Stimulated activated CD4-positive, alpha-beta T cell treated with anti-CD3 and anti-CD28 coated beads, Interleukin-4, amount 100 ng/mL, for 4 hours (primary cell): ENCODE data around the gene IPO7.
"Not testable (repeated sequence)": the region's sequence is repeated elsewhere in the genome, so short reads cannot be mapped to it uniquely, and the experiment has no call there.

Experiments used
- DNase-seq, 2 experiments: peaks; one replicate each; pipeline ENCODE4 v3.0.0-alpha.2; 2020

Gene IPO7

DNA sequence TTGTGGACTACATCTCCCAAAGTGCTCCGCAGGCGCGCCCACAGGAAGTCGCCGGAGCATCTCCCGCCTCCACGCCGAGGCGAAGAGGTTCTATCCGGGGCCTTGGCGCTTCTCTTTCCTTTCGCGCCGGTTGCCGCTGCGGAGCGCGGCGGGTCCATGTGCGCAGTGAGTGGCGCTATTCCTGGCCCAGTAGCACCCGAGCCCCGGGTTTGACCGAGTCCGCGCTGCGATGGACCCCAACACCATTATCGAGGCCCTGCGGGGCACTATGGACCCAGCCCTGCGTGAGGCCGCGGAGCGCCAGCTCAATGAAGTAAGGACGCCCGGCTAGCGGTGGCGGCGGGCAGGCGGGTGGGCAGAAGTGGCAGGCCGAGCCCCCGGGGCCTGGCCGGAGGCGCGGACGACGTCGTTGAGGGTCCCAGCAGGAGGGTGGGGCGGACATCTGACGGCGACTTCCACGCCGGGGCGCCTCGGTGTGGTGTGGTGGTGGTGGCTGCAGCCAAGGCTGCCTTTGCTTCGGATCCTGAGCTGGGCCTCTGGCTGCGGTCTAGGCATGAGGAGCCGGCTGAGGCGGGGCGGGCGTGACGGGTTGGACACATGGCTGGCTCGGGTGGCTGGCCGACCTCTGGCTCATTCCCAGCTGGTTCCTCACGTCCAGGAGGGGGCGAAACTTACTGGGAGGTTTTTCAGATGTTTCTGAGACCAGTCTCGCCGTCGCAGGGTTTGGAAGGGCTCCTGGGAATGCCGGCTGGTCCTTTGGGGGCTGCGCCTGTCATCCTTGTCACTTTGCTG is at the start of gene IPO7:
Gene IPO7 (plus strand): TSS at position 118 of the 792 bp plus-strand sequence. CDS start 112 bp downstream, at position 230.
- peak; percentile 84 to 90 for DNase-seq

DNA sequence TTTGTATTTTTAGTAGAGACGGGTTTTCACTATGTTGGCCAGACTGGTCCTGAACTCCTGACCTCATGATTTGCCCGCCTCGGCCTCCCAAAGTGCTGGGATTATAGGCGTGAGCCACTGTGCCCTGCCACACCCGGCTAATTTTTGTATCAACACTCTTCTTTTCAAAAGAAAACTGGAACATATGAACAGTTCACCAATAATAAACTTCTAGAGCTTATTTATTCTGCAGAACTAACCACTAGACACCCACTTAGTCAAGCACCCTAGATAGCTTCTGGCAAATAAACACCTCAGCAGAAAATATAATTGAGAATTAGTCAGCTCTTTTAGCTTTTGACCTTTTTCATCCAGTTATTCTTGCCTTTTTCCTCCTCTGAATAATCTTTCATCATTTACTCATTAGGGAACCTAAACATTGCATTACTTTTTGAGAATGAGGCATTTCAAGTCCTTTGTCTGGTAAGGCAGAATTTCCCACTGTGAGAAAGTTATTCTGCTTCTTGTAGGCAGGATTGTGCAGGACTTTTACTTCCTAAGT is 42.7 kb upstream of the IPO7 start:
- no peak for DNase-seq

- no peak for DNase-seq
These were observed 40.3 kb upstream of the IPO7 start for GRCh38 chr11:9344061-9344680.

GRCh38 chr11:9347100-9347499 is 37.4 kb upstream of the IPO7 start:
- DNase-seq = no peak

GRCh38 chr11:9347779-9348178 is 36.7 kb upstream of the IPO7 start:
- not testable (repeated sequence) for DNase-seq

GRCh38 chr11:9351321-9351881 is 33.1 kb upstream of the IPO7 start:
- no peak for DNase-seq

DNA sequence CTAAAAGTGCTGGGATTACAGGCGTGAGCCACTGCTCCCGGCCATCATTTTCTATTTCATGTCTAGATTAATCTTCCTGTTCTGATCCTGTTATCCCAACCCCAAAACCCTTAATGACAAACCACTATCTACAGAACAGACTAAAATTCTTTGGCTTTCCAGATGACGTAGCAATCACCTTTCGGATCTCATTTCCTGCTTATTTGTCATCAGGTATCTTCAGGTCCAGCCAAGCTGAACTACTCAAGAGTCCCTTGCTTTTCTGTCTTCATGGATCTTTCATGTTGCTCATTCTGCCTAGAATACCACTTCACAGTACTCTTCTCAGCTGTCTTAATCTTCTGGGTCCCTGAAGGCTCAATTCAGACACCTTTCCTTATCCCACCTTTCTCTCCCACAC is 27.4 kb upstream of the IPO7 start:
- no peak for DNase-seq

GRCh38 chr11:9360862-9361622 is 23.4 kb upstream of the IPO7 start:
- DNase-seq = not testable (repeated sequence)

GRCh38 chr11:9362393-9362863 is 22.0 kb upstream of the IPO7 start:
- DNase-seq = no peak

- peak; percentile 73 to 83 for DNase-seq
These were observed 20.2 kb upstream of the IPO7 start for GRCh38 chr11:9363954-9364912.

- DNase-seq = no peak
These were observed 16.9 kb upstream of the IPO7 start for GRCh38 chr11:9367551-9367950.

DNA sequence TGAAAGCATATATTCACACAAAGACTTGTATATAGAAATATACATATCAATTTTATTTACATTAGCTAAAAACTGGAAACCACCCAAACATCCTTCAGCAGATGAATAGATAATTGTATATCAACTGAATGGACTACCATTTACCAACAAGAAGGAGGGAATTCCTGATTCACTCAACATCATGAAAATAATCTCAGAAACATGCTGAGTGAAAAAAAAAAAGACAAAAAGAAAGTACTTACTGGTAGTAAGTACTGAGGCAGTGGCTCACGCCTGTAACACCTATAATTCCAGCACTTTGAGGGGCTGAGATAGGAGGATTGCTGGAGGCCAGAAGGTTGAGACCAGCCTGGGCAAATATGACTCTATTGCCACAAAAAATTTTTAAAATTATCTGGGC is 7.4 kb upstream of the IPO7 start:
- no peak for DNase-seq

DNA sequence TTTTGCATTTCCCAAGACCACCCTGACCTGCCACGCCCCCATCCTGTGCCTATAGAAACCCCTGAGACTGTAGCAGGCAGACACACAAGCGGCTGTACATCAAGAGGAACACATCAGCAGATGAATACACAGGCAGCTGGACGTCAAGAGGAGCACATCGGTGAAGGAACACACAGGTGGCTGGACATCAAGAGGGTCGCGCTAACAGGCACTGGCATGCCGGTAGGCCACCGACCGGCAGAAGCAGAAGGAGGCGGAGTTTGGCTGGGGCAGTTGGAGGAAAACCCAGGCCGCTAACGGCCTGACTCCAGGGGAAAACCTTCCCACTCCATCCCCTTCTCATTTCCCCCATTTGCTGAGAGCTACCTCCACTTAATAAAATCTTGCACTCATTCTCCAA is 5.4 kb upstream of the IPO7 start:
- no peak for DNase-seq

- no peak for DNase-seq
These were observed 3.7 kb upstream of the IPO7 start for GRCh38 chr11:9380773-9381172.

DNA sequence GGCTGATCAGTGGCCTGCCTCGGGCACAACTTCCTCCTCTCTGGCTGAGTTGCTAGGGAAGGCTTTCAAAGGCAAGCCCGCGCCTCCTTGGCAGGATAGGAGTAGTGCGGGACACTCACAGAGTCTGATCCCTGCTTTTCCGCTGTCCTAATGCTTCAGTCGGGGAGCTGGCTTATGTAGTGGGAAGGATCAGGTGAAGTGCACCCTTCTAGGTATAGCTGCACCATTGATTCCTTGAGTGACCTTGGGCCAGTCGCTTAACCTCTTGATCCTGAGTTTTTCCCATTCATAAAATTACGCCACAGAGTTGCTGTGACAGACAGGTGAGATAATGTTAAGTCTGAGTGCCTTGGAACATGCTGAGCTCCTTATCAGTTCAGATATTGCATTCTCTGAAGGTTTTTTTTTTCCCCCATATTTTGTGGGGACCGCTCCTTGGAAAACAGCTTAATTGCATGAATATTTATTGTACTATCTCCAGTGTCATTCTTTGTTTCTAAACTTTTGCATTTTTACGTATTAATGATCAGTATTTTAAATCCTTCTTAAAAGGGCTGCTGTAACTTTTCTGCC is 961 bp downstream of the IPO7 start:
- DNase-seq = no peak

DNA sequence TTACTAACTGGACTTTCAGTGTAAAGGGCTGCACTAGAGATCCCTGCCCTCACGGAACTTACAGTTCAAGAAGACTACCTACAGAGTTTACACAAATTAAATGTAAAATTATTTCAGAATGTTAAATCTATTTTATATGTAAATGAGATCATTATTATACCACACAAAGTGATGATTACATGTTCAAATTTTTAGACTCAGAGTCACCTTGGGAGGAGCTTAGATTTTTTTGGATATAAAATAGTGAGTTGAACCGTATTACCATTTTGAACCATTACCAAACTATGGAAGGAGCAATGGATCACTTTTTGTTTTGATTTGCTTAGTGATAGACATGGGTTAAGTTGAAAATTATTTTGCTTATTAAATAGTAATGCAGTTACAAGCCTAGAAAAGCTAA is 1.6 kb downstream of the IPO7 start:
- DNase-seq = no peak

DNA sequence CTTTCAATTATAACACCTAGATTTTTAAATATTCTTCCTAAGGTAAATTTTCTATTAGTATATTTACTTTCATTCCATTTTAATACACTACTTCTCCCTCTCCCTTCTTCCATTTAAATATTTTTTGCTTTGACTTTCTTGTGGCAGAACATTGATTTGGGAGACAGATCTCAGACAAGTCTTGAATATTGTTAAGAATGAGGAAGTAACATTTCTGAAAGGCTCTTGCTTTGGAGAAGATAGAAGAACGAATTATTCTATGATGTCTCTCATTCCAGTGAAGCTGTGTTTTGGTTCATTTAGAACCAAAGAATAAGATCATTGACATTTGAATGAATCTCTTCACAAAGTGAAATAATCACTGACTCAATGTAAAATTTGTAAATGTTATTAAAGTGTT is 2.4 kb downstream of the IPO7 start:
- no peak for DNase-seq

- DNase-seq = no peak
These were observed 11.9 kb downstream of the IPO7 start for GRCh38 chr11:9396310-9396709.

DNA sequence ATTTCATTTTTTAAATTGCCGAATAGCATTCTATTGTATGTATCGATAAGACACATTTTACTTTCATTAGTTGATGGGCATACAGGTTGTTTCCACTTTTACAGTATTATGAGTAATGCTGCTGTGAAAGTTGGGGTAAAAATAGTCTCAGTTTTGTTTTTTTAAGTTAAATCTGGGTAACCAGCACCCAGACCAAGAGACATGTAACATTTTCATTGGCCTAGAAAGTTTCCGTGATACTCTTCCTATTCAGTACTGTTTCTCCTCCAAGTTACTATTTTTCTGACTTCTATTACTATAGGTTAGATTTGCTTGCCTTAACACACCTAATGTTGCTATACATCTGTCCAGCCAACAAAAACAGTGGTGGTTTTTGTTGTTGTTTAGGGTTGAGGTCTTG is 12.3 kb downstream of the IPO7 start:
- DNase-seq = no peak

- no peak for DNase-seq
These were observed 13.6 kb downstream of the IPO7 start for GRCh38 chr11:9397746-9398680.
